NCI-H2196 (cell line): ENCODE results near the gene NAA40.

ENCODE experiments used
- DNase-seq: peaks from one replicate; lab custom pipeline; 2025; ENCODE audit not compliant: unreplicated experiment; lab: John Stamatoyannopoulos, UW

NAA40 gene

GRCh38 chr11:63938479-63939396 lies at the start of gene NAA40:
Gene NAA40 (plus strand): TSS chr11:63939002. CDS start chr11:63939097, 95 bp downstream.
- peak; percentile 99 for DNase-seq

GRCh38 chr11:63889344-63889743 lies 49.5 kb upstream of the NAA40 start:
- DNase-seq: no peak

GRCh38 chr11:63890368-63890767 lies 48.4 kb upstream of the NAA40 start:
- no peak for DNase-seq

GRCh38 chr11:63892228-63892627 lies 46.6 kb upstream of the NAA40 start:
- DNase-seq: no peak

- no peak for DNase-seq
Measured at GRCh38 chr11:63893355-63893754, 45.4 kb upstream of the NAA40 start.

GRCh38 chr11:63896071-63896470 lies 42.7 kb upstream of the NAA40 start:
- peak; percentile 56 for DNase-seq

GRCh38 chr11:63897459-63898146 lies 41.2 kb upstream of the NAA40 start:
- no peak for DNase-seq

GRCh38 chr11:63901660-63902059 lies 37.1 kb upstream of the NAA40 start:
- no peak for DNase-seq

GRCh38 chr11:63903884-63904283 lies 34.9 kb upstream of the NAA40 start:
- DNase-seq: no peak

GRCh38 chr11:63904743-63905142 lies 34.1 kb upstream of the NAA40 start:
- no peak for DNase-seq

- no peak for DNase-seq
Measured at GRCh38 chr11:63905179-63905578, 33.6 kb upstream of the NAA40 start.

GRCh38 chr11:63906087-63906486 lies 32.7 kb upstream of the NAA40 start:
- DNase-seq: no peak

GRCh38 chr11:63906585-63906984 lies 32.2 kb upstream of the NAA40 start:
- no peak for DNase-seq

- DNase-seq: no peak
Measured at GRCh38 chr11:63907063-63907462, 31.7 kb upstream of the NAA40 start.

- DNase-seq: no peak
Measured at GRCh38 chr11:63907808-63908530, 30.8 kb upstream of the NAA40 start.

- DNase-seq: no peak
Measured at GRCh38 chr11:63908631-63909401, 30.0 kb upstream of the NAA40 start.

GRCh38 chr11:63909591-63910506 lies 29.0 kb upstream of the NAA40 start:
- no peak for DNase-seq

- no peak for DNase-seq
Measured at GRCh38 chr11:63910675-63911074, 28.1 kb upstream of the NAA40 start.

- no peak for DNase-seq
Measured at GRCh38 chr11:63911440-63911839, 27.4 kb upstream of the NAA40 start.

- no peak for DNase-seq
Measured at GRCh38 chr11:63911876-63912275, 26.9 kb upstream of the NAA40 start.
